ENCODE results near the gene ABHD17C.

GRCh38 chr15:80677041-80677440, 18.1 kb upstream of the ABHD17C start:
- TF ChIP-seq, protein P1, sequence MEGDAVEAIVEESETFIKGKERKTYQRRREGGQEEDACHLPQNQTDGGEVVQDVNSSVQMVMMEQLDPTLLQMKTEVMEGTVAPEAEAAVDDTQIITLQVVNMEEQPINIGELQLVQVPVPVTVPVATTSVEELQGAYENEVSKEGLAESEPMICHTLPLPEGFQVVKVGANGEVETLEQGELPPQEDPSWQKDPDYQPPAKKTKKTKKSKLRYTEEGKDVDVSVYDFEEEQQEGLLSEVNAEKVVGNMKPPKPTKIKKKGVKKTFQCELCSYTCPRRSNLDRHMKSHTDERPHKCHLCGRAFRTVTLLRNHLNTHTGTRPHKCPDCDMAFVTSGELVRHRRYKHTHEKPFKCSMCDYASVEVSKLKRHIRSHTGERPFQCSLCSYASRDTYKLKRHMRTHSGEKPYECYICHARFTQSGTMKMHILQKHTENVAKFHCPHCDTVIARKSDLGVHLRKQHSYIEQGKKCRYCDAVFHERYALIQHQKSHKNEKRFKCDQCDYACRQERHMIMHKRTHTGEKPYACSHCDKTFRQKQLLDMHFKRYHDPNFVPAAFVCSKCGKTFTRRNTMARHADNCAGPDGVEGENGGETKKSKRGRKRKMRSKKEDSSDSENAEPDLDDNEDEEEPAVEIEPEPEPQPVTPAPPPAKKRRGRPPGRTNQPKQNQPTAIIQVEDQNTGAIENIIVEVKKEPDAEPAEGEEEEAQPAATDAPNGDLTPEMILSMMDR (IDR thresholded peaks at IDR 0.05): no peak
- TF ChIP-seq POLR2A (IDR thresholded peaks at IDR 0.05): no peak
